Keratinocyte (primary cell): ENCODE data around the gene CFL2. TPM values are rescaled to one million over a fixed set of nuclear protein-coding genes. Genes with fewer than 3 reads are reported as not detected.

Source experiments
- DNase-seq: peaks from one replicate; pipeline ENCODE4 v3.0.0-alpha.2; 2011; ENCODE audit warnings: low read depth, missing footprints, low spot score
- FAIRE-seq: peaks from 2 replicates; lab custom pipeline; 2011; peaks lifted over from hg19 to GRCh38; lab: Jason Lieb, UNC
- H2AFZ ChIP-seq: 2 replicates; pipeline ENCODE4 v1.6.0; 2012; ENCODE audit warnings: low read length, control low read depth, inconsistent platforms; ENCODE audit not compliant: control insufficient read depth
- H3K27ac ChIP-seq: 2 replicates; pipeline ENCODE4 v1.5.1; 2011; ENCODE audit warnings: low read length; ENCODE audit not compliant: control insufficient read depth, insufficient read depth
- H3K27me3 ChIP-seq: 3 replicates; pipeline ENCODE4 v1.6.0; 2011; ENCODE audit warnings: low read length; ENCODE audit not compliant: control insufficient read depth, insufficient read depth; ENCODE audit errors: extremely low read depth
- H3K36me3 ChIP-seq, 2 experiments: 2 replicates in 1 of 2; 3 replicates in 1 of 2; pipeline ENCODE4 v1.5.1; 2011; ENCODE audit warnings: low read length in 2 of 2, mild to moderate bottlenecking in 1 of 2; ENCODE audit not compliant: control insufficient read depth in 2 of 2, insufficient read depth in 2 of 2; ENCODE audit errors: extremely low read depth in 1 of 2
- H3K4me1 ChIP-seq: 3 replicates; pipeline ENCODE4 v1.5.1; 2011; ENCODE audit warnings: low read length; ENCODE audit not compliant: control insufficient read depth, insufficient read depth; ENCODE audit errors: extremely low read depth
- H3K4me2 ChIP-seq: 3 replicates; pipeline ENCODE4 v1.6.0; 2011; ENCODE audit warnings: low read depth, low read length; ENCODE audit not compliant: control insufficient read depth, insufficient read depth; ENCODE audit errors: extremely low read depth
- H3K4me3 ChIP-seq, 3 experiments: fragments of 200-600 bp in 1 of 3; sonication (generic) in 1 of 3; 2 replicates in 2 of 3; 3 replicates in 1 of 3; pipeline ENCODE4 v1.5.1; 2011 to 2016; ENCODE audit warnings: low read length in 3 of 3, mild to moderate bottlenecking in 3 of 3, control low read depth in 2 of 3, inconsistent platforms in 1 of 3, low read depth in 1 of 3, mixed read lengths in 1 of 3, mixed run types in 1 of 3, moderate library complexity in 1 of 3; ENCODE audit not compliant: control insufficient read depth in 2 of 3, insufficient read depth in 2 of 3; ENCODE audit errors: extremely low read depth in 1 of 3
- H3K79me2 ChIP-seq: 2 replicates; pipeline ENCODE4 v1.6.0; 2012; ENCODE audit warnings: low read length; ENCODE audit not compliant: control insufficient read depth, insufficient read depth
- H3K9ac ChIP-seq: 3 replicates; pipeline ENCODE4 v1.6.0; 2011; ENCODE audit warnings: low read length; ENCODE audit not compliant: control insufficient read depth, insufficient read depth; ENCODE audit errors: extremely low read depth
- H3K9me1 ChIP-seq: 3 replicates; pipeline ENCODE4 v1.6.0; 2011; ENCODE audit warnings: low read length; ENCODE audit not compliant: control insufficient read depth, insufficient read depth; ENCODE audit errors: extremely low read depth
- H3K9me3 ChIP-seq: 2 replicates; pipeline ENCODE4 v1.5.1; 2012; ENCODE audit warnings: low read depth, low read length; ENCODE audit not compliant: control insufficient read depth
- H4K20me1 ChIP-seq: 3 replicates; pipeline ENCODE4 v1.6.0; 2011; ENCODE audit warnings: low read length; ENCODE audit not compliant: control insufficient read depth, insufficient read depth; ENCODE audit errors: extremely low read depth
- CTCF ChIP-seq, 3 experiments: IDR thresholded peaks in 1 of 3; conservative IDR thresholded peaks in 1 of 3; optimal IDR thresholded peaks in 1 of 3; 2 replicates in 2 of 3; 3 replicates in 1 of 3; pipeline versions ENCODE3 to v1.5.1; 2011; ENCODE audit warnings: low read length in 3 of 3, mild to moderate bottlenecking in 3 of 3, moderate library complexity in 2 of 3, control low read depth in 1 of 3, inconsistent platforms in 1 of 3; ENCODE audit not compliant: insufficient read depth in 2 of 3; ENCODE audit errors: extremely low read depth in 1 of 3
- EZH2 ChIP-seq: IDR thresholded peaks from one replicate; pipeline ENCODE4 v1.6.1; 2012; ENCODE audit warnings: inconsistent platforms, mild to moderate bottlenecking, low read length, moderate library complexity
- dilution Hi-C: fragments of 300-500 bp; cut with MboI; formaldehyde crosslinking; loops from one replicate; pipeline ENCODE4 v1.7.0; 2020; ENCODE audit warnings: low sequenced_read_pairs; ENCODE audit not compliant: extremely low pct_ligation_motif_present
- polyA plus RNA-seq, 5 experiments: library from polyadenylated mRNA; depleted of rRNA in 3 of 5; stranded (reverse) in 3 of 5; stranded (forward) in 1 of 5; unstranded in 1 of 5; fragments of >200 nt; gene quantifications; 1 replicate in 1 of 5; 2 replicates in 3 of 5; 3 replicates in 1 of 5; pipeline versions ENCODE4 v1.2.1 to v1.2.3, GENCODE V29; 2011 to 2012; ENCODE audit warnings: missing spikeins in 2 of 5, low read depth in 1 of 5, low replicate concordance in 1 of 5

The CFL2 gene
- polyA plus RNA-seq, 1 donor (not counting 4 experiments of a cell fraction or from before 2014, with no cell fraction given) = 30.5 TPM

GRCh38 chr14:34665785-34666435 lies 48.5 kb downstream of the CFL2 start:
- peak overlapping the region; percentile 31 for H3K4me2 ChIP-seq
- no peaks in the 10 kb centered on the region for H3K36me3 ChIP-seq
- no peaks in the 10 kb centered on the region for H3K9me1 ChIP-seq
- dilution Hi-C loops = no loop called here
- H3K27ac ChIP-seq = no peak overlapping the region
- H2AFZ ChIP-seq = no peak overlapping the region
- peaks cover 17% of the 10 kb centered on the region for H3K4me1 ChIP-seq
- TF ChIP-seq CTCF (optimal IDR thresholded peaks at IDR 0.05 in 1 of 3, IDR thresholded peaks at IDR 0.05 in 1 of 3, conservative IDR thresholded peaks at IDR 0.05 in 1 of 3; ENCODE audit: extremely low read depth in 1 of 3, insufficient read depth in 2 of 3, low read length in 3 of 3) (no peak), EZH2 (no peak)
- no peak overlapping the region for H3K4me3 ChIP-seq
- DNase-seq (no peak), FAIRE-seq (peak; percentile 96)
- no peak overlapping the region for H3K9ac ChIP-seq
- no peaks in the 10 kb centered on the region for H3K79me2 ChIP-seq
- no peaks in the 10 kb centered on the region for H3K9me3 ChIP-seq
- H3K27me3 ChIP-seq = no peaks in the 10 kb centered on the region
- no peaks in the 10 kb centered on the region for H4K20me1 ChIP-seq

GRCh38 chr14:34662561-34663088 lies 51.8 kb downstream of the CFL2 start:
- FAIRE-seq (no peak), DNase-seq (no peak)

More at GRCh38 chr14:34662561-34663088, 51.8 kb downstream of the CFL2 start:
- no peaks in the 10 kb centered on the region for H3K9me3 ChIP-seq
- H3K27me3 ChIP-seq = no peaks in the 10 kb centered on the region
- peak overlapping the region; percentile 12 for H2AFZ ChIP-seq
- TF ChIP-seq EZH2 = no peak
- no peak overlapping the region for H3K4me2 ChIP-seq
- no peak overlapping the region for H3K4me3 ChIP-seq
- H3K9ac ChIP-seq = no peak overlapping the region
- H3K4me1 ChIP-seq = peaks cover 25% of the 10 kb centered on the region
- H3K9me1 ChIP-seq = no peaks in the 10 kb centered on the region
- H3K27ac ChIP-seq = no peak overlapping the region
- H3K79me2 ChIP-seq = no peaks in the 10 kb centered on the region
- H3K36me3 ChIP-seq = no peaks in the 10 kb centered on the region
- H4K20me1 ChIP-seq = no peaks in the 10 kb centered on the region
- dilution Hi-C loops = no loop called here
